AG09319 (cell line): ENCODE measurements around the gene NALCN.

ENCODE experiments used
- DNase-seq: peaks from one replicate; pipeline ENCODE4 v3.0.0-alpha.2; 2010; ENCODE audit warnings: low read depth; ENCODE audit errors: extremely low read depth
- TF ChIP-seq, protein P1 (sequence below): IDR thresholded peaks from 2 replicates; pipeline ENCODE4 v1.5.1; 2011; ENCODE audit warnings: low read depth, mild to moderate bottlenecking, inconsistent platforms, low read length, moderate library complexity

Gene NALCN

GRCh38 chr13:101429733-101430132, 13.4 kb upstream of the NALCN start:
- DNase-seq, result no peak
- TF ChIP-seq, protein P1, sequence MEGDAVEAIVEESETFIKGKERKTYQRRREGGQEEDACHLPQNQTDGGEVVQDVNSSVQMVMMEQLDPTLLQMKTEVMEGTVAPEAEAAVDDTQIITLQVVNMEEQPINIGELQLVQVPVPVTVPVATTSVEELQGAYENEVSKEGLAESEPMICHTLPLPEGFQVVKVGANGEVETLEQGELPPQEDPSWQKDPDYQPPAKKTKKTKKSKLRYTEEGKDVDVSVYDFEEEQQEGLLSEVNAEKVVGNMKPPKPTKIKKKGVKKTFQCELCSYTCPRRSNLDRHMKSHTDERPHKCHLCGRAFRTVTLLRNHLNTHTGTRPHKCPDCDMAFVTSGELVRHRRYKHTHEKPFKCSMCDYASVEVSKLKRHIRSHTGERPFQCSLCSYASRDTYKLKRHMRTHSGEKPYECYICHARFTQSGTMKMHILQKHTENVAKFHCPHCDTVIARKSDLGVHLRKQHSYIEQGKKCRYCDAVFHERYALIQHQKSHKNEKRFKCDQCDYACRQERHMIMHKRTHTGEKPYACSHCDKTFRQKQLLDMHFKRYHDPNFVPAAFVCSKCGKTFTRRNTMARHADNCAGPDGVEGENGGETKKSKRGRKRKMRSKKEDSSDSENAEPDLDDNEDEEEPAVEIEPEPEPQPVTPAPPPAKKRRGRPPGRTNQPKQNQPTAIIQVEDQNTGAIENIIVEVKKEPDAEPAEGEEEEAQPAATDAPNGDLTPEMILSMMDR, result no peak

GRCh38 chr13:101425623-101426022, 9.3 kb upstream of the NALCN start:
- TF ChIP-seq, protein P1, result no peak
- no peak for DNase-seq

- TF ChIP-seq, protein P1, result no peak
Observed at GRCh38 chr13:101425156-101425471, 8.8 kb upstream of the NALCN start.

GRCh38 chr13:101424381-101425155, 8.3 kb upstream of the NALCN start:
- no peak for DNase-seq

More at GRCh38 chr13:101425156-101425471, 8.8 kb upstream of the NALCN start:
- no peak for DNase-seq

DNA sequence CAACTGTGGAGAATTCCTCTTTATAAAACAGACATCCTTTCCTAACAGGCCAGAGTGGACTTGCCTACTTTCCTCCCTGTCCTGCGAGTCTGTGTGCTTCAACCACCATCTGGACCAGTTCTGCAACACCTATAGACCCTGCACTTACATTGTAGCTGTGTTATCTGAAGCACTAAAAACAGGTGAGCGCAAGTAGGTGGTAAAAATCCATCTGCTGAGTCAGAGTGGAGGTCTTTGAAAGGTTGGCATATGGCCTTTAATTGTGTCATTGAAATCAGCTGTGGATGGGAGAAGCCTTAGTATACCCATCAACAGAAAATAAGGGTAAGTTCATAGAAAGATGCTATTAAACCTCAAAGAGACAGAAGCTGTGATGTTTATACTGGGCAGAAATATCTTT, 7.6 kb upstream of the NALCN start:
- TF ChIP-seq, protein P1, result no peak
- DNase-seq, result no peak

More at GRCh38 chr13:101424381-101425155, 8.3 kb upstream of the NALCN start:
- TF ChIP-seq, protein P1, result no peak

DNA sequence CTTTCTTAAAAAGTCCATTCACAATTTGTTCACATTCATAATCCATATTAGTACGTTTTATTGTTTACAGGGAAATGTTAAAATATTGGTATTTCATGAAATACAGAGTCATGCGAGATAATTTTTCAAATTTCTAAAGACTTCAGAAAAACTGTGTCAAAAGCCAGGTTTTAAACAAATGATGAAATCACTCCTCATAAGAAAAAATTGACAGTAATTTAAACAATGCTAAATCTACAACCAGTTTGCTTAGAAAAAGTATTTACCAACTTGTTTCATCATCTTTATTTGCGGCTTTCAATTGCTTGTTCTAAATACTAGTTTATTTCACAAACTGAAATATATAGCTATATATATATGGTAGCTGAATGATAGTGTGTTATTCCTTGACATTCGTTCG, 1.2 kb upstream of the NALCN start:
- no peak for DNase-seq
- TF ChIP-seq, protein P1, result no peak

GRCh38 chr13:101417043-101417406, 717 bp upstream of the NALCN start:
- TF ChIP-seq, protein P1, result no peak
- DNase-seq, result no peak
